Progenitor cell of endocrine pancreas (in vitro differentiated cells): ENCODE data around the gene ZNF407. TPM values are rescaled to one million over a fixed set of nuclear protein-coding genes. Genes with fewer than 3 reads are reported as not detected.

Experiments
- DNase-seq: peaks from one replicate; pipeline ENCODE4 v3.0.0; 2021; ENCODE audit warnings: low spot score; ENCODE audit not compliant: unreplicated experiment
- H3K27ac Mint-ChIP-seq: 2 replicates; pipeline ENCODE4 v1.8.0; 2021; ENCODE audit warnings: mild to moderate bottlenecking, moderate library complexity, mixed read lengths
- H3K27me3 Mint-ChIP-seq: 2 replicates; pipeline ENCODE4 v1.8.0; 2021; ENCODE audit warnings: mixed read lengths
- H3K36me3 Mint-ChIP-seq: 2 replicates; pipeline ENCODE4 v1.8.0; 2022; ENCODE audit warnings: mixed read lengths; ENCODE audit not compliant: insufficient read depth
- H3K4me1 Mint-ChIP-seq: 2 replicates; pipeline ENCODE4 v1.8.0; 2021; ENCODE audit warnings: low read depth, mixed read lengths
- H3K4me3 Mint-ChIP-seq: 2 replicates; pipeline ENCODE4 v1.8.0; 2021; ENCODE audit warnings: low read depth, mild to moderate bottlenecking, moderate library complexity, mixed read lengths
- H3K9me3 Mint-ChIP-seq: 2 replicates; pipeline ENCODE4 v1.8.0; 2021; ENCODE audit warnings: low read depth, mixed read lengths
- total RNA-seq: library from RNA; stranded (reverse); gene quantifications from 2 replicates; pipeline ENCODE4 v1.2.1, GENCODE V29; 2021
- TF ChIP-seq, protein P1 (sequence below): fragments of 200-600 bp; sonication (generic); IDR thresholded peaks from one replicate; pipeline ENCODE4 v1.5.0; 2021; ENCODE audit warnings: antibody characterized with exemption, mild to moderate bottlenecking; ENCODE audit not compliant: unreplicated experiment

Gene ZNF407
- total RNA-seq, 1 donor from 2014 or later = 18.1 TPM

DNA sequence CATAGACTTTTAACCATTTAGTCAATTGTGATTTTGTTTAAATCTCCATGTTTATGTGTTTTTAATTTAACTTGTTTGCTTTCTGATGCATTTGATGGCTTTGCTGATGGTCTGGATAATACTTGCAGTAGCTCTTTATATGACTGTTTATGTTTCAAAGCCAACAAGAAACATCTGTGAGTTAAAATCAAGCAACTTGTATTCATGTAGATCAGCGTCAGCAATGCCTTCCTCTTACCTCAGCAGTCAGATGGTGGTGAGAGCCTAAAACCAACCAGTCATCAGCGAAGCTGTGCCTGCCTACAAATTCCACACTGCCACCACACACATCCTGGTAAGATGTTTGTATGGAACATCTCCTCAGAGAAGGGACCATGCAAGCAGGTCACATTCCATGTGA, 379.4 kb downstream of the ZNF407 start:
- H3K9me3 Mint-ChIP-seq = peaks cover 5% of the 10 kb centered on the region
- no peak for DNase-seq
- no peak overlapping the region for H3K4me3 Mint-ChIP-seq
- no peak overlapping the region for H3K27ac Mint-ChIP-seq
- peaks cover 6% of the 10 kb centered on the region for H3K36me3 Mint-ChIP-seq
- H3K27me3 Mint-ChIP-seq = no peaks in the 10 kb centered on the region
- H3K4me1 Mint-ChIP-seq = peaks cover 5% of the 10 kb centered on the region
- TF ChIP-seq, protein P1, sequence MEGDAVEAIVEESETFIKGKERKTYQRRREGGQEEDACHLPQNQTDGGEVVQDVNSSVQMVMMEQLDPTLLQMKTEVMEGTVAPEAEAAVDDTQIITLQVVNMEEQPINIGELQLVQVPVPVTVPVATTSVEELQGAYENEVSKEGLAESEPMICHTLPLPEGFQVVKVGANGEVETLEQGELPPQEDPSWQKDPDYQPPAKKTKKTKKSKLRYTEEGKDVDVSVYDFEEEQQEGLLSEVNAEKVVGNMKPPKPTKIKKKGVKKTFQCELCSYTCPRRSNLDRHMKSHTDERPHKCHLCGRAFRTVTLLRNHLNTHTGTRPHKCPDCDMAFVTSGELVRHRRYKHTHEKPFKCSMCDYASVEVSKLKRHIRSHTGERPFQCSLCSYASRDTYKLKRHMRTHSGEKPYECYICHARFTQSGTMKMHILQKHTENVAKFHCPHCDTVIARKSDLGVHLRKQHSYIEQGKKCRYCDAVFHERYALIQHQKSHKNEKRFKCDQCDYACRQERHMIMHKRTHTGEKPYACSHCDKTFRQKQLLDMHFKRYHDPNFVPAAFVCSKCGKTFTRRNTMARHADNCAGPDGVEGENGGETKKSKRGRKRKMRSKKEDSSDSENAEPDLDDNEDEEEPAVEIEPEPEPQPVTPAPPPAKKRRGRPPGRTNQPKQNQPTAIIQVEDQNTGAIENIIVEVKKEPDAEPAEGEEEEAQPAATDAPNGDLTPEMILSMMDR = no peak

DNA sequence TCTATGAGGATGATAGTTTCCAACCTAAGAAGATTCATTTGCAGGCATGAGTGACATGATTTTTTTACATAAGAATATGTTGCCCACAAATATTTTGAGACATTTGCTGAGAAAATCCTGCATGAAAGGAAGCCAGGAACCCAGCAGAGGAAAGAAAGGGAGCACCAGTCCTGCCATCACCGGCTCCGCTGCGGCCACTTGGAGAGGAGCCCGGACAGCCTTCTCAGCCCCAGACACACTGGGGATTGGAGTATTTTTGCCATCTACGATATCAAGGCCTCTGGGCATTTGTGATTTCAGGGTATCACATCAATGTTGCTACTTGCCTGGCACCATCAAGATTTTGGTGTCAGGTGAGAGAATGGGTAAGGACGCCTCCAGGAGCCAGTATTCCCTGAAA, 383.0 kb downstream of the ZNF407 start:
- TF ChIP-seq, protein P1 = no peak
- no peak overlapping the region for H3K4me3 Mint-ChIP-seq
- H3K27ac Mint-ChIP-seq = no peak overlapping the region
- peaks cover 6% of the 10 kb centered on the region for H3K36me3 Mint-ChIP-seq
- no peak for DNase-seq
- H3K4me1 Mint-ChIP-seq = peaks cover 7% of the 10 kb centered on the region
- no peaks in the 10 kb centered on the region for H3K27me3 Mint-ChIP-seq
- H3K9me3 Mint-ChIP-seq = peaks cover 5% of the 10 kb centered on the region

DNA sequence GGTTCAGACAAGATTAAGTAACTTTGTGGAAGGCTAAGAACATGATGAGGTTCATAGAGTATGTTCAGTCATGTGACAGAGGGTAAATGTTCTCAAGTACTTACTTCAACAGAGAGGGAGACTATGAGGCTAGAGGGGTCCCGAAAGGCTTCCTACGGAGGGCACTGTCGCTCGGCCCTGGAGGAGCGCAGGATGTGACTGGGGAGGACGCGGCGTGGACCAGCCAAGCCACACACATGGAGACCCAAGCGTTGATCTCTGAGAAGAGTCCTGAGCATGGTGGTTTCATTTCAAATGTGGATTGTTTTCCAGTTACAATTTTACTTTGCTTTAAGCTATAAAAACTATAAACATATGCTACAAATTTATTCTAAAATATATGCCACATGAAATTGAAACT, 383.8 kb downstream of the ZNF407 start:
- TF ChIP-seq, protein P1 = no peak
- Mint-ChIP-seq H3K27me3 (no peaks in the 10 kb centered on the region), H3K36me3 (peaks cover 6% of the 10 kb centered on the region), H3K9me3 (peaks cover 5% of the 10 kb centered on the region), H3K4me3 (no peak overlapping the region), H3K4me1 (peaks cover 1% of the 10 kb centered on the region), H3K27ac (no peak overlapping the region)
- DNase-seq = no peak

DNA sequence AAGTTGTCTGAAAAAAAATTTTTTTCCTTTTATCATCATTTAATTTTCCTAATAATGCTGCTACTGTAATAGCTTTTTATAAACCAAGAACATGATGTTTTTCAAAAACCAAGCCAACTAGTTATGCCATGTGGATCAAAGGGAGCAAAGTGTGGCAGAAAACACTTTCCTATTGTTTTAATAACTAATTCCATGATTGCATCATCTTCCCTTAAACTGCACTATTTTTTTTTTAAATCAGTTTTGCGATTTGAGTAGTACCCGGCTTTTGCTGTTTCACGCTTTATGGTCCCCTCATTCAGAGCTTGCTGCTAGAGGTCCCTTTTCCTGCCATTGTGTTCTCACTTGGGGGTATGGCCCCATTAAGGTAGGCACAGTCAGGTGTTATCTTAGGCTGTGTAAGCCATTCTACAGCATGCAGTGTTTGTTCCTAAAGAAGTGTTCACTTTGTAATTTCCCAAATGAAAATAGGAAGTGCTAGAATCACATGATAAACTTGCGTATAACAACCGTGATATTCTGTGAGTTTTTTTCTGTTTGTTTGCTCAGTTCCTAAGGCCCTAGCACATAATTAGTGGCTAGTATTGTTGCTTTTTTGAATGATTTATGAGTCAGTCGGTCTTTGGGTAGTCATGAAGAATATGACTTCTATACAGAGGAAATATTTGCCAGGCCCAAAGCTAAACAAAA, 385.4 kb downstream of the ZNF407 start:
- no peak for DNase-seq
- Mint-ChIP-seq H3K27ac (no peak overlapping the region), H3K9me3 (peaks cover 2% of the 10 kb centered on the region), H3K36me3 (peaks cover 5% of the 10 kb centered on the region), H3K4me1 (peaks cover 1% of the 10 kb centered on the region), H3K4me3 (no peak overlapping the region), H3K27me3 (no peaks in the 10 kb centered on the region)
- TF ChIP-seq, protein P1 = no peak

DNA sequence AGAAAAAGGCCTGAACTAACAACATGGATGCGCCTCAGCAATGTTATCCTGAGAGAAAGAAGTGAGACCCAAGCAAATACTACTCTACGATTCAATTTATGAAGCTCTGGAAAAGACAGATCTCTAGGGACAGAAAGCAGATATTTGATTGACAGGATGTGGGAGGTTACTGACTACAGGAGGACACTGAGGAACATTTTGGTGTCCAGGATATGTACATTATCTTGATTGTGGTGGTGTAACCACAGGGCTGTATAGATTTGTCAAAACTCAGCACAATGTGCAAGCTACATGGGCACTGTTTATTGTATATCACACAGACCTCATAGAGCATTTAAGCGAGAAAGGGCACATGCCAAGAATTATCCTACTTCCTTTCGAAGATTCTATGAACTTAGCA, 391.5 kb downstream of the ZNF407 start:
- H3K4me1 Mint-ChIP-seq = no peaks in the 10 kb centered on the region
- DNase-seq = no peak
- no peaks in the 10 kb centered on the region for H3K27me3 Mint-ChIP-seq
- TF ChIP-seq, protein P1 = no peak
- no peaks in the 10 kb centered on the region for H3K9me3 Mint-ChIP-seq
- H3K4me3 Mint-ChIP-seq = no peak overlapping the region
- no peaks in the 10 kb centered on the region for H3K36me3 Mint-ChIP-seq
- H3K27ac Mint-ChIP-seq = no peak overlapping the region
